ENCODE measurements around the gene SIMC1.

GRCh38 chr5:176391479-176391878, 153.3 kb downstream of the SIMC1 start:
- TF ChIP-seq CTCF (IDR thresholded peaks at IDR 0.05) (no peak), EP300 (IDR thresholded peaks at IDR 0.05) (no peak), POLR2AphosphoS5 (IDR thresholded peaks at IDR 0.05) (no peak), POLR2A (IDR thresholded peaks at IDR 0.05) (no peak)
